ENCODE results near the gene DENND1B. TPM values are rescaled to one million over a fixed set of nuclear protein-coding genes. Genes with fewer than 3 reads are reported as not detected.

DENND1B gene
- total RNA-seq, 4 donors from 2014 or later = 12.4 to 27.5 (median 15.9) TPM

GRCh38 chr1:197462539-197462938 is 312.7 kb downstream of the DENND1B start:
- no peak for TF ChIP-seq CTCF (IDR thresholded peaks at IDR 0.05; ENCODE audit: low read depth)

Small RNAs within 50 kb of the gene (small RNA-seq; reads per million reads assigned to genes)
- 0.49 reads per million for gene RF00019

Other genes with a start within 250 kb of the DENND1B start
- gene C1orf53, start 127.2 kb upstream of the DENND1B start, total RNA-seq = 1 to 10 TPM; 3.7 to 8.5 (median 7.0) TPM
- gene LHX9, start 141.9 kb upstream of the DENND1B start, total RNA-seq = not detected

Measured in subcutaneous adipose tissue (tissue), 4 donors.